Stimulated activated naive CD4-positive, alpha-beta T cell treated with Interleukin-2 at 50 U/mL for 16 hours (primary cell): ENCODE results near the gene KIF1B.
A peak's percentile ranks its signal among the peaks of the same experiment; 100 is the strongest.

Source experiments
- DNase-seq: peaks from one replicate; lab custom pipeline; 2025; lab: John Stamatoyannopoulos, UW

Gene KIF1B

GRCh38 chr1:10283318-10283984 lies 73.1 kb downstream of the KIF1B start:
- peak; percentile 2 for DNase-seq

DNA sequence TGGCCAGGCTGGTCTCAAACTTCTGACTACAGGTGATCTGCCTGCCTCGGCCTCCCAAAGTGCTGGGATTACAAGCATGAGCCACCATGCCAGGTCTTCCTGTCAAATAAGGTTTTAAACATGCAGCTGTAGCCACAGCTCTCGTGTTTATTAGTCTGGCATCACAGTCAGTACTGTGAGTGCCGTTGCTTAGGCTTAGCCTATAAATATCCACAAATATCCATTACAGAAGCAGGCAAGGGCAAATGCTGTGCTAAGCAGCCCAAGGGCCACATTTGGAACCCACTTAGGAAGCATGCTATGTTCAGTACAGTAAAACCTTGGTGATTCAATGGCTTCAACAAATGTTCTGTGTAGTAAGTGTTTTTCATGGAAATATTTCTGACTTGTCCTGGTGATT lies 75.9 kb downstream of the KIF1B start:
- no peak for DNase-seq

- DNase-seq: no peak
Measured at GRCh38 chr1:10287023-10287645, 76.8 kb downstream of the KIF1B start.

GRCh38 chr1:10288029-10288615 lies 77.8 kb downstream of the KIF1B start:
- no peak for DNase-seq

- no peak for DNase-seq
Measured at GRCh38 chr1:10291705-10292104, 81.3 kb downstream of the KIF1B start.

DNA sequence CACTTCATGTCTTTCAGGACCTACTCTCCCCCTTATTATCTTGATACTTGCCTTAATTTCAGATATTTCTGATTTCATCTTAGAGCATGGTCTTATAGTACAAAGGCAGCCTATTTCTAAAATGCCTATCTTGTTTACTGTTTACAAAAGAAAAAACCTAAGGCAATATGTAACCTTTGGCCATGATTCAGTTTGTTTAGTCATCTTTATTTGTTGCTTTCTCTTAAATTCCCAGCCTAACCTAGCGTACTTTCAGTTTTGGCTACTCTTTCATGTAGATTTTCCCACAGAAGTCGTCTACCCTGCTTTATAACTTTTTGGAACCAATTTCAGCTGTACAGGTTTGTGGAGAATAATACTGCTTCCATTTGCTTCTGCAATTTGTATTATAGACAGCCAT lies 81.8 kb downstream of the KIF1B start:
- no peak for DNase-seq

GRCh38 chr1:10295481-10296085 lies 85.2 kb downstream of the KIF1B start:
- DNase-seq: no peak

DNA sequence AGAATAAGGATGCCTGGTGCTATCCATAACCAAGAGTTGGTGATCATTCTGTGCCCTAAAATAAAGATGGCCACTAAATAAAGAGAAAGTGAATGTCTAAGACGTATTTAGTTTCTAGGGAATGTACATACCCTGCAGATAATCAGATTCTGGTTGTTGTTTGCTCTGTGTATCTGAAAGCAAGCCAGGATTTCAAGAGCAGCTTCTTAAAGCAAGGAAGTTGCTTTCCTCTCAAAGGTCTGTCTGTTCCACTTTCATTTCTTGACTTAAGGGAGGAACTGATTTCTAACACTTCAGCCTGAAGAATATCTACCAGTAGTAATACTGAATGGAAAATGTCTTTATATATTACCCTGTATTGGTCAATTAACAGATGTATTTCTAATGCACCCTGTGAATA lies 88.8 kb downstream of the KIF1B start:
- no peak for DNase-seq

GRCh38 chr1:10302416-10302815 lies 92.0 kb downstream of the KIF1B start:
- no peak for DNase-seq

DNA sequence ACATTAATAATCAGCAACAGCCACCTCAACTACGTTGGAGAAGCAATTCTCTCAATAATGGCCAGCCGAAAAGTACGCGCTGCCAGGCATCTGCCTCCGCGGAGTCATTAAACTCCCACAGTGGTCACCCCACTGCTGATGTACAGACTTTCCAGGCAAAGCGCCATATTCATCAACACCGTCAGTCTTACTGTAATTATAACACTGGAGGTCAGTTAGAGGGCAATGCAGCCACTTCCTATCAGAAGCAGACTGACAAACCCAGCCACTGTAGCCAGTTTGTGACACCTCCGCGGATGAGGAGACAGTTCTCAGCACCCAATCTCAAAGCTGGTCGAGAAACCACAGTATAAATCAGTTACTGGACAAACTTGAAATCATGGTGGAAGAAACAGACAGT lies 93.9 kb downstream of the KIF1B start:
- no peak for DNase-seq

DNA sequence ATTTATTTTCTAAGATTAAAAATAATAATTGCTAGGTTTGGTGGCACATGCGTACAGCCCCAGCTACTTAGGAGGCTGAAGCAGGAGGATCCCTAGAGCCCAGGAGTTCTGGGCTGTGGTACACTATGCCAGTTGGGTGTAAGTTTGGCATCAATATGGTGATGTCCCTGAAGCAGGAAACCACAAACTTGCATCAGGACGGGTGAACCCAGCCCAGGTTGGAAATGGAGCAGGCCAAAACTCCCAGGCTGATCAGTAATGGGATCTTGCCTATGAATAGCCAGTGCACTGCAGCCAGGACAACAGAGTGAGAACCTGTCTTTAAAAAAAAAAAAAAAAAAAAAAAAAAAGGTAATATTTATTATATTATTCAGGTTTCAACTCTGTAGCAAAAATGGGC lies 96.1 kb downstream of the KIF1B start:
- DNase-seq: no peak

DNA sequence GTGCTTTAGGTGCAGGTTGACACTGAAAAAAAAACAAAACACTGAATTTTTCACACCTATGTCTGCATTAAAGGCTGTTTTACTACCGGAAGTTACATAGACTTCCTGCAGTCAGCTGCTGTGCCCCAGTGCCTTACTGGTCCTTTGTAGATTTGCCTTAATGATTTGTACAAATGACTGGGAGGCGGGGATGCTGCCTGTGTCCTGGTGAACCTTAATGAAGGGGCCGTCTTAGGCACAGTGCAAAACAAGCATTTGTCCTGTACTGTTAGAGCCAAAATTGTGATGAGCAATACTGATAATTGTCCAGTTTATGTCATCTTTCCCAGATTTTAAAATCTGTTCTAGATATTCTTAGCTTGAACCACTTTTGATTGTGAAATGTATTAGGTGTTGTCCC lies 97.6 kb downstream of the KIF1B start:
- no peak for DNase-seq

DNA sequence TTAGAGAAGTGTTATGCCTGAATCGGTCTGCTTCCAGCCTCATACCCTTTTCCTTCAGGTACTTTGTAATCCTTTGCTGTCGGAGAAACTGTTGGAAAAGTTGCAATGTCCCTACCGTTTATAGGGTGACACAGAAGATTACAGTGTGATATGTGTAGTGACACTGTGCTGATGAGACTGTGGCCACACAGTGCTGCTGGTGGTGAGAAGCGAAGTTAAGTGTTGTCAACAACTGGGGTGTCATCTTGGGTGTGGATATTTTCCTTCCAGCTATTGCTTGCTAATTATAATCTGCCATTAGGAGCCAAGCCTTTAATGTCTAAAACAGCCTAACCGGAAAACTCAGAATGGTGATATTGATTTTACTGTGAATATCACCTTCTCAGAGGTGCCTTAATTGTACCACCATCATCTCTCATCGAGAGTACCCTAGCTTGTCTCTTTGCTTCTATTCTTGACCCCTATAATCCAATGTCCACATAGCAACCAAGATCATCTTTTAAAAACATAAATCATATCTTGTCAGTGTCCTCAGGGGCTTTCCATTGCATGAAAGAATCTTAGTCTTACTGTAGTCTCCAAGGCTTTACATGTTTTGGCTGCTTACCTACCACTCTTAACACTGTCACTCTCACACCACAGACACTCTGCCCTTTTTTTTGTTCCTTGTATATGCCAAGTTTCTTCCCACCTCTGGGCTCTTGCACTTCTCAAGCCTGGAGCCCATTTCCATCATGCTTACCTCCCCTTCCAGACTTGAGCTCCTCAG lies 99.1 kb downstream of the KIF1B start:
- DNase-seq: no peak

- DNase-seq: no peak
Measured at GRCh38 chr1:10316752-10317151, 106.4 kb downstream of the KIF1B start.

DNA sequence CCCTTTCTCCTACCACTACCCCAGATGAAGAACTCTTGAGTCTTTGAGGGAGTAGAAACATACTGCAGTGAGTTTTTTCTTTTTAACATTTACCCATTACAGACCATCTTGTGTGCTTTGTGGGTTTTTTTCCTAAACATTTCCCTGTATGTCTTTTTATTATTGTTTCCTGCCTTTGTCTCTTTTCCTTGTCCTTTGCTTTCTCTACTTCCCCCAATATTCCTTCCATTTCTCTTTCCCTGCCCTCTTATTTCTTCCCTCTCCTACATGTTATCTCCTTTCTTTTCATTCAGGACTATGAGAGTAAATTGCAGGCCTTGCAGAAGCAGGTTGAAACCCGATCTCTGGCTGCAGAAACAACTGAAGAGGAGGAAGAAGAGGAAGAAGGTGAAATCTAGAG lies 109.4 kb downstream of the KIF1B start:
- DNase-seq: no peak

- no peak for DNase-seq
Measured at GRCh38 chr1:10320336-10320735, 110.0 kb downstream of the KIF1B start.

GRCh38 chr1:10322821-10323220 lies 112.5 kb downstream of the KIF1B start:
- DNase-seq: no peak

GRCh38 chr1:10324627-10325026 lies 114.3 kb downstream of the KIF1B start:
- DNase-seq: peak; percentile 16

- no peak for DNase-seq
Measured at GRCh38 chr1:10325521-10325920, 115.2 kb downstream of the KIF1B start.

GRCh38 chr1:10326251-10326650 lies 115.9 kb downstream of the KIF1B start:
- DNase-seq: no peak

GRCh38 chr1:10328180-10328963 lies 118.0 kb downstream of the KIF1B start:
- DNase-seq: no peak

DNA sequence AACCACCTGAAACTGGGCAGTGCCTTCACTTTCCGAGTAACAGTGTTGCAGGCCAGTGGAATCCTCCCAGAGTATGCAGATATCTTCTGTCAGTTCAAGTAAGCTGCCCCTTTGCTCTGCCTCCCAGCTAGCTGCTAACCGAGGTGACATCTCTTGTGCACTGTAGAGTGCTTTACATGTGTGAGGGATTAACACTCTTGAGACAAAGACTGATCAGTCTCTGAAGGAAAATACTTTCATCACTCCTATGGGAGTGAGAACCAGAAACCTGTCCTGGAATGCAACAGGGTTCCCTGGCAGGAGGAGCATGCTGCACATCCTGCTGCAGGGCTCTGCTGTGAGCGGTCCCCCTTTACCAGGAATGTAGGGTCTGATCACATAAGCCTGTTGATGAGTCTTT lies 127.1 kb downstream of the KIF1B start:
- DNase-seq: no peak
